CD4-positive, alpha-beta T cell treated with Interleukin-1 beta for 1 hour (primary cell): ENCODE measurements around the gene WNK3.
"Not testable (repeated sequence)": the region's sequence is repeated elsewhere in the genome, so short reads cannot be mapped to it uniquely, and the experiment has no call there.

Source experiments
- DNase-seq, 2 donors: peaks; one replicate each; pipeline ENCODE4 v3.0.0-alpha.2; 2020 to 2022

The WNK3 gene

DNA sequence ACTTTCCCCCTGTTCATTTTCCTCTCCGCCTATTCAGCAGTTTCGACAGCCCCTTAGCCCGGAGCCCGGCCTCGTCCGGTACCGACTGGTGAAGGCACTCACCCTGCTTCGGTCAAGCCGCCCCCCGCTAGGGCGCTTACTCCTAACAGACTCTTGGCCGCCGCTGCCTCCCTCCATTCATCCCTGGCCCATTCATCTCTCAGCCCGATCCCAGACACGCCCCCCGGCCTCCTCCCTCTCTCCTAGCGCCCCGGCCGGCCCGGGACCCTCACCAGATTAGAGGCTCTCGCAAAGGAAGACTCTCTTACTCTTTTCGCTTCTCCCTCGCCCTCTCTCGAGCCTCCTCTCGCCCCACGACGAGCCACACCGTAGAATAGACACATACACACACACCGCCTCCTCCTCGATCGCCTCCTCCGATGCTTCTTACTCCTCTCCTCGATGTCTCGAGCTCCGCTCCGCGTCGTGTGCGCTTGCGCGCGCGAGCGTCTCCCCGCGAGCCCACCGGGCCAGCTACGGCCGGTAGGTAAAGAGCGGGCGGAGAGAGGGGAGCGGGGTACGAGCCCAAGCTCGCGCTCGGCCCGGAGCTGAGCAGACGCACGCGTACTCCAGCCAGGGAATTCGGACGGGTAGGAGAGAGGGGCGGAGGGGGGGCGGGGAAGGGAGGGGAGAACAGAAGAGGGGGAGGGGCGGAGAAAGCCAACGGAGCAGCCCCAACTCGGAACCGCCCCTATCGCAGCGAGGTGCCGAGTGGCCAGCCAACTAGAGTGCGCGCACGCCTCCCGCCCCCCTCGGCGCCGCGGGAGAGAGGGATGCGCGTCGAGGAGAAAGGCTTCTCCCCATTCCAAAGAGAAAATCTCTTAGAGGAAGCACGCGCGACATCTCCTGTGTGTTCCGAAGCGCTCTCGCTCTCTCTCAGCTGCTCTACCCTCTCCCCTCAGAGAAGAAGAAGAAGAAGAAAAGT is at the start of gene WNK3:
Gene WNK3 (minus strand): TSS at position 633 of the 964 bp plus-strand sequence.
- DNase-seq, result peak; percentile 35 to 36

DNA sequence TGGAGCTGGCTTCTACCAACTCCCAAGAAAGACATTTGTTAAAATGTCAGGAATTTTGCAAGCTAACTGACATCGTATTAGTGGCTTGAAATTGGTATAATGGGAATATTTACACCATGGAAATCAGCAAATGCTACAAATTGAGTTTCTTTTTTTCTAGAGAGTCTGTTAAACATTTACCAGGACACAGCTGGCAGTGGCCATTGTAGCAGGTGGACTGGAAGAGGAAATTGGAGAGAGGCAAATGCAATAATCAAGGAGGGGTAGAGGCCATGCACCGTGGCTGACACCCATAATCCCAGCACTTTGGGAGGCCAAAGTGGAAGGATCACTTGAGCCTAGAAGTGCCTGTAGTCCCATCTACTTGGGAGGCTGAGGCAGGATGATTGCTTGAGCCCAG is 49.4 kb upstream of the WNK3 start:
- DNase-seq, result no peak

DNA sequence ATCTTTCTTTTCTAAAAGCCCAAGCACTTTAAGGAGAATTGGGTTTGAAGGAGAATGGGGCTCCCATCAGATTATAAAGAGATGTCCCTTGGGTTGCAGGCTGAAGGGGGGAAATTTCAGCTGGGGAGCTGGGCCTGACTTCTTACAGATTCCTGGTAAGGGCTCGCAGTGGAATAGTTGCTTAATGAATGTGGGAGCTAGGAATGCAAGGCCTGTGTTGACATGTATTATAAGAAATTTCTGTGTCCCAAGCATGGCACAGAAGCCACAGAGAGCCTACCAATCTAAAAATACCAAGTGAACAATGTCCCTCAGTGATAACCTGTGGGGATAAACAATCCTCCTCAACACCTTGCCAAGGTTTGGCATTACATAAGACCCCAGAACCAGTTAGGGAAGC is 39.3 kb upstream of the WNK3 start:
- no peak for DNase-seq

DNA sequence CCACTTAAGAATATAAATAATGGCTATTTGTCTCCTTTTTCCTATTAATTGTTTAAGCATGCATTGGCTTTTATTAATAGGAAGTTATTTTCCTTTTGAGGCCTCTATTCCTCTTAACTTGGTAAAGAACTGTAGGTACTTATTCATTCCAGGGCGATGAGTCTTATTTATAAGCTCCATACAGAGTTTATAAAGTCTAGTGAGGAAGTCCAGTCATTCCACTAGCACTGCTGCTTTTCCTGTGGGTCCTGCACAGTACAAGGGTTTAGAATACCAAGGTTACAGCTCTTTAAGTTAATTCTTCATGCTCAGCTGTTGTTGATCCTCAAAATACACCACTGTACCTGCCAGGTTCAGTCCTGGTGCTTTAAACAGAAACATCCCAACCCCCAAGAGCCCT is 28.5 kb upstream of the WNK3 start:
- DNase-seq, result no peak

DNA sequence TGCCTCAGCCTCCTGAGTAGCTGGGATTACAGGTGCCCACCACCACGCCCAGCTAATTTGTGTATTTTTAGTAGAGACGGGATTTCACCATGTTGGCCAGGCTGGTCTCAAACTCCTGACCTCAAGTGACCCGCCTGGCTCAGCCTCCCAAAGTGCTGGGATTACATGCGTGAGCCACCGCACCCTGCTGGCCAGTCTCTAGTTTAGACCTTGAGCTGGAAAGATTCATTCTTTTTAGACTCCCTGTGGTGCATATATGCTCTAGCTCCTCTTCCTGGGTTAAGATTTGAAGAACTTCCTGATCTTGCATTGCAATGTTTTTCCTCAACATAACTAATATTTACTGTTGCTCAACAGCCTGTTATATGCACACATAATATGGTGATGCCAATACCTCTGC is 26.8 kb upstream of the WNK3 start:
- not testable (repeated sequence) for DNase-seq

DNA sequence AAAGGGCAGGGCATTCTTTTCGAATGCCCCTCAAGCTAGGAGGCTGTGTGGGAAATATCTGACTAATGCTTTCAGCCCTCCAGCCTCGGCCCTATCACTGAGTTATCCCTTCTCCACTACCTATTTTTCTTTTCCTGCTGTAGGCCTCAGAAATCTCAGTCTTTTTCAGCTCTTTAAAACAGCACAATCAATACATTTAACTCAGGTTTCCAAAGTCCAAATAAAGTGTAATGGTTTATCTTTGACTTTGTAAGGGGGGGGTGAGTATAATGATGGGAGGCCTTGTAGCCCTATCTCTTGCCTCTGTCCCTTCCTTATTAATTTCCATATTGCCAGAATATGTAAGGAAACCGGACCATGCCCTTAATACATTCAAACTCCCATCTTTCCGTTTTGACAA is 1.6 kb upstream of the WNK3 start:
- no peak for DNase-seq

DNA sequence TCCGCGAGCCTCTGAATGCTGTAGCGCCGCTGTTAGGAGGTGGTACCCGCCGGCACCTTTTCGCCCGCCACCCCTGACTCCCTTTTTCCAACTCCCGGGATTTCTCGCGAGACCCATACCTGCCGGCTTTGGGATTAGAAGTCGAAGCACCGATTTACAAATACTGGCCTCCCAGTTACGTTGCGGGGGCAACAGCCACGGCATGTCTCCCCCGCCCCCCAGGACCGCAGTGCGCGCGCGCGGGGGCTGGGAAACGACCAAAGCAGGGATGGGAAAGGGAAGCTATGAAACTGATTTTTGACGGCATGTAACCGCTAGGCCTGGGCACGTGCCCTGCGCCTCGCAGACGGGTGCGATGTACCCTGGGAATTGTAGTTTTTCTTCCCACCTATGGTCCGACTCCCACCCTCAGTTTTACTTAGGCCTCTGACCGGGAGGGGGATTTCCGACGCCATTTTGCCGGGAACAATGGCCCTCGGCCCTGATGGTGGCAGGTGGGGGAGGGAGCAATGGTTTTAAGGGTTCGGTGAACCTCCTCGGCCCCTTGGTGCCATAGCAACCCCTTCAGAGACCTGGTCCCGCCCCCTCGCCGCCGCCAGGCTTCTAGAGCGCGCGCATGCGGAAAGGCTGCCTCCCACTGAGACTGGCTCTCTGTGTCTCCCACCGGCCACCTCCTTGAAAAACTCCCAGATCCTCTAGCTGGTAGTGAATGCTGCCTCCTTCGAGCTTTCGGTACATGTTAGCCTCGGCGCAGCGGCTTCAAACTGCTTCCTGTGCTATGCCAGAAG is 772 bp upstream of the WNK3 start:
- DNase-seq, result peak; percentile 31 to 43

DNA sequence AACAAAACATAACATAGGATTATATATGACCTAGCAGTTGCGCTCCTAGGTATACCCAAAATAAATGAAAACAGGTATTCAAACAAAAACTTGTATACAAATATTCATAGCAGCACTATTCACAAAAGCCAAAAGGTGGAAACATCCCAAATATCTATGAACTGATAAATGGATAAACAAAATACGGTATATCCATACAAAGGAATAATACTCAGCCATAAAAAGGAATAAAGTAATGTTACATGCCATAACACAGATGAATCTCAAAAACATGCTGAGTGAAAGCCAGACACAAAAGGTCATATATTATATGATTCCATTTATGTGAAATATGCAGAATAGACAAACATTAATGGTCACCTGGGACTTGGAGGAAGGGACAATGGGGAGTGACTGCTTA is 5.2 kb downstream of the WNK3 start:
- DNase-seq, result no peak

DNA sequence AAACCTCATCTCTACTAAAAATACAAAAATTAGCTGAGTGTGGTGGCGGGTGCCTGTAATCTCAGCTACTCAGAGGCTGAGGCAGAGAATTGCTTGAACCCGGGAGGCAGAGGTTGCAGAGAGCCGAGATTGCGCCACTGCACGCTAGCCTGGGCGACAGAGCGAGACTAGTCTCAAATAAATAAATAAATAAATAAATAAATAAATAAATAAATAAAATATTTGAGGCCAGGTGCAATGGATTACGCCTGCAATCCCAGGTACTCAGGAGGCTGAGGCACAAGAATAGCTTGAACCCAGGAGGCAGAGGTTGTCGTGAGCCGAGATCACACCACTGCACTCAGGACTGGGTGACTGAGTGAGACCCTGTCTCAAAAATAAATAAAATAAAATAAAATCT is 20.5 kb downstream of the WNK3 start:
- not testable (repeated sequence) for DNase-seq

DNA sequence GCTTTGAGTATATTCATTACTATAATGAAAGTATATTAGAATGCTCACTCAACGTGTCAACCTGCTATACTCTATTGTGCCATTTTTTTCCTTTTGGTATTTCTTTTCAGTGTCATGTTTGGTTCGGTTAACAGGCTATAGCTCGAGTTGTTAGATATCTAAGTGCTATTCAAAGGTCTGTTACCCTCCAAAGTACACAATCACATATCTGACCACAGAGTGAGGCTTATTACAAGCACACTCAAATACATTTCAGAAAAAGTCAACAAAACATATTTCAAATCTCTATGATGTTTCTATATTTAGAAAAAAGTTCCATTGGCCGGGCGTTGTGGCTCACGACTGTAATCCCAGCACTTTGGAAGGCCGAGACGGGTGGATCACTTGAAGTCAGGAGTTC is 32.8 kb downstream of the WNK3 start:
- no peak for DNase-seq

DNA sequence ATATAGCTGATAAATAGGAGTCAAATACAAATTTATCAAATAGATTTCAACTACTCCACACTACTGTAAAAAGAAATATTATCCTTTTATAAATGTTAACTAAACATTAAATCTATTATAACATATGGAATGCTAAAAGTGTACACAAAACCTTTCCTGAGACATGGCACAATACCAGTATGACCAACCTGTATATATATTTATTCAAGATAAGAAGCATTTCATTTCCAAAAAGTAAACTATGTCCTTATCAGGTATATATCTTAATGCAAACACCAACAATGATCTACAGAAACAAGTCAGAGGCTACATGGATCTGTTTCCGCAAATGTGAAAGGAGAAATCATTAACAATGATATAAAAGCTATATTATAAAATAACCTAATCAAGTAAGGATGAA is 37.8 kb downstream of the WNK3 start:
- DNase-seq, result no peak

DNA sequence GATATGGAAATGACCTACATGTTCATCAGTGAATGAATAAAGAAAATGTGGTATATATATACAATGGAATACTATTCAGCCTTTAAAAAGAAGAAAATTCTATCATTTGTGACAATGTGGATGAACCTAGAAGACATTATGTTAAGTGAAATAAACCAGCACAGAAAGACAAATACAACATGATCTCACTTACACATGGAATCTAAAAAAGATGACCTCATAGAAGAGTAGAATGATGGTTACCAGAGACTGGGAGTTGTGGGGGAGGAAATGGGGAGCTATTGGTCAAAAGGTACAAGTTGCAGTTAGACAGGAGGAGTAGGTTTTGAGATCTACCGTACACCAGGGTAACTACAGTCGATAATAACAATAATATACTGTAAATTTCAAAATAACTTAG is 51.5 kb downstream of the WNK3 start:
- no peak for DNase-seq

DNA sequence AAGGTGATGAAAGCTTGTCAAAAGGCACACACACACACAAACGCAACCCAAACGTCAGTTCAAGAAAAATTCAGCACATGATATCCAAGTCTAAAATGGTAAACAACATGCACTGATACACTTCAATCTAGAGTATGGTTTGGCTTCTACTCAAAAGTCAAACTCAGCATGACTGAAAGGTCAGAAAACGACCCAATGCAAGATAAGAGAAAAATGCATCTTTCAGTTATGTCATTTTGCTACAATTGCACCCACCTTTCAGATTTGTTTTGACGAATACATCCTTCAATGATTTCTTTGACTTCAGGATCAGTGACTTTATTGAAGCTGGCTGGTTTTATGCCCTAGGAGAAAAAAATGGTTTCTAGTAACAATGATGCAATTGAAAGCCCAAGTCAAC is 56.3 kb downstream of the WNK3 start:
- no peak for DNase-seq

DNA sequence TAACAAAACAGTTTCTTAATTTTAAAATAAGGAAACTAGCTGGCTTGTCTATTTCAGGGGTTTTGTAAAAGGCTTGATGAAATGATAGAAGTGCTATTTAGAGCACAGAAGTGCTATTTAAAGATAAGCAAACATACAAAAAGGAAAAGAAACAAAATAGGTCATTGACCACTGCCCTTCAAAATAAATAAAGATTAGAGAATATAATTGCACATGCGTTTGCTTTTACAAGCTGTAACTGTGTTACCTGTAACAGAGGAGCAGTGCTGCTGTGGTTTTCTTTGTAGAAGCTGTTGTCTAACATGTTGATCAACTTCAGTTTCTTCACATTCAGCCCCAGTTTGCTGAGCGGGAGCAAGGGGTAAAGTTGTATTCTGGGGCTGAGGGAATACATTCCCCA is 63.5 kb downstream of the WNK3 start:
- no peak for DNase-seq

DNA sequence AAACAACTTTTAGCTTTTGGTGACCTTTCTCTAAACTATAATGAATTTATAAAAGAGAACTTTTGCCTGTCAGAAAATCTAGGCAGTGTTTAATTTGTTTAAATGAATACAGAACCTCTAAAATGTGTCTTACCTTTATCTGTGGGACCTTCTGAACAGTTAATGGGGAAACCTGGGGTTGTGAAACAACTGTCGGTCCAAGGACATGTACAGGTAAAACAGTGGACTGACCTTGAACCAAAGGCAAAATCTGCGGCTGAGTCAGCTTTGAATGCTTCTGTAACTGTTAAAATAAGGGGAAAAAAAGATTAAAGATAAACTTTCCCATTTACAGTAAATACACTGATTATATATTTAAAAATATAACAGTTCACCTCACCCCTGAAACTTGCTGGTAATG is 65.1 kb downstream of the WNK3 start:
- no peak for DNase-seq

DNA sequence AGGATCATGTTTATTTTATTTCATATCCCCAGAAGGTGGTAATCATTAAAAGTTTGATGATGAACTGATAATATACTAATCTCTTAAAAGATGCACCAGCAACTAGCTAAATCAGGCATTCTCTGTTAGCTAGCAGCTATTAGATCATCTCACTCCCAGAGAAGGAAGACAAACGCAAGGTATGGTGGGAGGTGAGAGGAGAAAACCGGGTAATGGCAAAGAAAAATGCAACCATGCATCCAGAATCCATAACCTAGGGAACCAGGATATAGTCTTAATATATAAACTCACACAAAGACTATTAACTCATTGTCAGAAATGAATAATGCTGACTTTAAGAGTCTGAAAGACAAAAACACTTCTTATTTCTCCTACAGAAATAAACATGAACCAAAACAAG is 66.1 kb downstream of the WNK3 start:
- DNase-seq, result no peak

DNA sequence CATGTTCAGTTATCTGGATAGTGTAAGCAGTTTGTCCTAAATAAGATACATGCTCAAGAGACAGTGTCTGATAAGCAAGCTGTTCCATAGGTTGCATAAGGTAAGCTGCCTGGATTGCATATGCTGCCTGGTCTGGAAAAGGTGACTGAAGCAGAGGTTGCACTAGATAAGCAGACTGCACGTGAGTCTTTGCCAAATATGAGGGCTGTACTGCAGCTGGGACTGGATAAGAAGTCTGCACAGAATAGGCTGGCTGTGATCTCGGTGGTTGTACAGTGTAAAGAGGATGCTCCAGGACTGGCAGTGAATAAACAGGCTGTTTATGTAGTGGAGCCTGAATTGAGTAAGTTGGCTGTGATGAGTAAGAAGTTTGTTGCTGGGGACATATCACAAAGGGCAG is 68.9 kb downstream of the WNK3 start:
- DNase-seq, result no peak

DNA sequence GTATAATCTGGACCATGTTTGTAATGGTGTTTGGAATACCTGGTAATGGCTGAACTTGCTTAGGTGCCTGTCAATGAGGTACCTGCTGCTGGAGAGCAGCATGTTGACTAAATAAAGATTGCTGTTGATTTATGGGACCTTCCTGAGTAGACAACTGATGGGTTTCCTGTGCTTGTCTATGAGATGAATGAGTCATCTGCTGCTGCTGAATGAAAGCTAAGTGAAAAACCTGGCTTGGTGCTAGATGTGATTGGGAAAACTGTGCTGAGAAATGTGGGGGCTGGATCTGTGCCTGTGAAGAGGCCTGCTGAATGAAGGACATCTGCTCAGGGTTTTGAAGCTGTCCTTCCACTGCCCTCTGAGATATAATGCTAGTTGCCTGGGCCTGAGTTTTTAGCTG is 69.6 kb downstream of the WNK3 start:
- no peak for DNase-seq

DNA sequence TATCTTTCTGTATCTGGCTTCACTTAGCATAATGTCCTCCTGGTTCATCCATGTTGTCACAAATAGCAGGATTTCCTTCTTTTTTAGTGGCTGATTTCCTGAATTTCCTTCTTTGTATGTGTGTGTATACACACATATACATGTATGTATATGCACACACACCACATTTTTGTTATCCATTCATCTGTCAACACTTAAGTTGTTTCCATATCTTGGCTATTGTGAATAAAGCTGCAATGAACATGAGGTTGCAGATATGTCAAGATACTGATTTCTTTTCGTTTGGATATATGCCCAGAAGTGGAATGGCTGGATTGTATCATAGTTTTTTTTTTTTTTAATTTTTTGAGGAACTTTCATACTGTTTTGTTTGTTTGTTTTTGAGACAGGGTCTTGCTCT is 76.2 kb downstream of the WNK3 start:
- no peak for DNase-seq

DNA sequence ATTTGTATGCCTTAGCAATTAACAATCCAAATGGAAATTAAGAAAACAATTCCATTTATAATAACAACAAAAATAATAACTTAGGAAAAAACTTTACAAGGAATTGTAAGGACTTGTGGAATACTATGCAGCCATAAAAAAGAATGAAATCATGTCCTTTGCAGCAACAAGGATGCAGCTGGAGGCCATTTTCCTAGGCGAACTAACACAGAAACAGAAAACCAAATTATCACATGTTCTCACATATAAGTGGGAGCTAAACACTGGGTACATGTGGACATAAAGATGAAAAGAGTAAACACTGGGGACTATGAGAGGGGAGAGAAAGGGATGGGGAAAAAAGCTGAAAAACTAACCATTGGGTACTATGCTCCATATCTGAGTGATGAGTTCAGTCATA is 77.4 kb downstream of the WNK3 start:
- no peak for DNase-seq

DNA sequence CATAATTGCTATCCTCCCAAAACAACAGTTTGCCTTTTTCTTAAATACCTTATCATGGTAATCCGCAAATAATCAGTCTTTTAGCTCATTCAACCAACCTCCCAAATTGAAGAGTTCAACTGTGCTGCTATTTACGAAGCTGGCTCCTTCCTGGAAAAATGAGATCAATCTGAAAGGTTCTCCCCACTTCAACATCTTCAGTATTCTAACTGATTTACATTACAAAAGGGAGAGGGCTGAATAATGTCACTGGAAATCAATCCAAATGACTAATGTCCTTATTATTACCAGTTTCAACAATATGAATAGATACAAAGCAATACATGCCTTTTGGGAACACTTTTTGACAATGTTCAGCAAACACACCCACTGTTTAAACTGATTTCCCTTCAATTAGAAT is 86.2 kb downstream of the WNK3 start:
- no peak for DNase-seq

DNA sequence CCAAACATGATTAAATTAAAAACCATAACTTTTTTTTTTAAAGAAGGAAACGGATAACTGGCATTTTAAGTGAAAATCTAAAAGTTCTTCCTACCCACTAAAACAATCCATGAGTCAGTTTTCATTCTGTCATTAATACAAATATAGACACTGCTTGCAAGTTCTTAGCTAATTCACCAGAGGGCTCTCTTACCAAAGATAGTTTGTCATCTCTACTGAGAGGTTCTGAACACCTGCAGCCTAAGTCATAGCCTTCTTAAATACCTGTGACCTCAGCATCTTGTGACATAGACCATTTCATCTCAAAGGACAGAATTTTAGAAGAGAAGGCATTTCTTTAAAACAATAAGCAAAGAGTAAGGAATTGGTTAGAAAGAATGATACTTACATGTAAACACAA is 109.5 kb downstream of the WNK3 start:
- DNase-seq, result peak in 1 of 2 donors; percentile 1

DNA sequence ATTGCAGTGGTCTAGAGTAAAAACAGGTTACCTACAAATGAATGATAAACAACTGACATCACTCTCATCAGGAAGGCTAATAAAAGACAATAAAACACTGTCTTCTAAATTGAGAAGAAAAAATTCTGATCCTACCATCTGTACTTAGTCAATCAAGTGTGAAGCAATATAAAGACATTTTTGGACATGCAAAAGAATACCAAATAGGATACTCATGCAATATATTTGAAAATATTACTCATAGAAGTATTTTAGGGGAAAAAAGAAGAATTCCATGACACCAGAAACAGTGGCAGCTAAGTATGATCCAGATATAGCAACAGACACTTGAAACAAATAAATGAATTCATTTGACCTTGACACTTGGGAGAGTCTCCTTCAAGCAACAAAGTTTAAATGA is 111.0 kb downstream of the WNK3 start:
- no peak for DNase-seq

DNA sequence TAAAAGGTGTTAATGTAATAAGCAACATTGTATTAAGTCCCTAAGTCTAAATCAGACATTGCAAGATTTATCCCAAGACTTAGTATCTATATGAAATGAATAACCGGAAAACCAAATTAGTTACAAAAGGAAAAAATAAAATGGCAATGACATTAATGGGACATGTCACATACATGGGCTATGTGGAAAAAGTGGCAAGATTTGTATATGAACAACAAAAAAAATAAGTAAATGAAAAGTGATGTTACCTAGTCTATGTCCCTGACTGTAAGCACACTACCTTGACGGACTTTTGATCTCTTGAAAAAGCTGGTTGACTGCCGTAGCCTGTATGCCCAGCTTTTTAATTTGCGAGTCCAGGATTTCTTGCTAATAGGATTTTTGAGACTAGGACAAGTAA is 119.3 kb downstream of the WNK3 start:
- no peak for DNase-seq
